ENCODE measurements around the gene ITGA2B.

- TF ChIP-seq GATA3 (IDR thresholded peaks at IDR 0.05; ENCODE audit: low read depth, low read length), result no peak
- no peak for TF ChIP-seq GATA2 (IDR thresholded peaks at IDR 0.05; ENCODE audit: low read depth, low read length)
Measured at GRCh38 chr17:44390250-44390870, 911 bp upstream of the ITGA2B start.

All from SH-SY5Y (cell line).